Suprapubic skin (tissue), 4 donors: Measurements from ENCODE around the gene NTSR1. TPM values are rescaled to one million over a fixed set of nuclear protein-coding genes. Genes with fewer than 3 reads are reported as not detected.

Source experiments
- DNase-seq, 2 donors: peaks; one replicate each; pipeline ENCODE4 v3.0.0-alpha.2; 2019; ENCODE audit warnings: low spot score in 2 of 2
- H3K27ac ChIP-seq: fragments of 200-600 bp; sonication (generic); one replicate; pipeline ENCODE4 v1.5.1; 2019
- H3K27me3 ChIP-seq: fragments of 200-600 bp; sonication (generic); one replicate; pipeline ENCODE4 v1.5.1; 2019
- H3K36me3 ChIP-seq: fragments of 200-600 bp; sonication (generic); one replicate; pipeline ENCODE4 v1.5.1; 2019
- H3K4me1 ChIP-seq: fragments of 200-600 bp; sonication (generic); one replicate; pipeline ENCODE4 v1.5.1; 2019
- H3K4me3 ChIP-seq: fragments of 200-600 bp; sonication (generic); one replicate; pipeline ENCODE4 v1.5.1; 2019; ENCODE audit warnings: mild to moderate bottlenecking
- H3K9me3 ChIP-seq: fragments of 200-600 bp; sonication (generic); one replicate; pipeline ENCODE4 v1.5.1; 2019
- CTCF ChIP-seq, 2 donors: fragments of 200-600 bp in 1 of 2; fragments of 450-650 bp in 1 of 2; sonication (generic) in 1 of 2; IDR thresholded peaks; one replicate each; pipeline ENCODE4 v1.5.1; 2016 to 2019; ENCODE audit warnings: antibody characterized with exemption in 2 of 2, mild to moderate bottlenecking in 1 of 2, moderate library complexity in 1 of 2
- EP300 ChIP-seq: sonication (generic); formaldehyde crosslinking; IDR thresholded peaks from one replicate; pipeline ENCODE4 v1.6.1; 2017; ENCODE audit warnings: antibody characterized with exemption
- POLR2A ChIP-seq, 2 donors: fragments of 450-650 bp; IDR thresholded peaks; one replicate each; pipeline ENCODE4 v1.6.1; 2017; ENCODE audit warnings: antibody characterized with exemption in 2 of 2, mild to moderate bottlenecking in 2 of 2, moderate library complexity in 2 of 2
- POLR2AphosphoS5 ChIP-seq, 3 donors: sonication (generic); formaldehyde crosslinking; IDR thresholded peaks; one replicate each; pipeline ENCODE4 v1.6.1; 2017; ENCODE audit warnings: antibody characterized with exemption in 3 of 3
- WGBS: methylation state at CpG from one replicate; pipeline ENCODE4 v1.1.5; 2018; 5-methylcytosine and 5-hydroxymethylcytosine counted together
- total RNA-seq, 4 donors: library from RNA; depleted of rRNA; stranded (reverse); fragments of >200 nt; gene quantifications; one replicate each; pipeline ENCODE4 v1.1.0, GENCODE V29; 2016

Gene NTSR1
- total RNA-seq, 4 donors from 2014 or later: 0.16 to 0.55 TPM; not detected in 2

GRCh38 chr20:62706857-62707256 is 1.8 kb upstream of the NTSR1 start:
- TF ChIP-seq POLR2A (IDR thresholded peaks at IDR 0.05) (no peak), EP300 (no peak), POLR2AphosphoS5 (IDR thresholded peaks at IDR 0.05) (no peak), CTCF (IDR thresholded peaks at IDR 0.05) (no peak)
- Histone ChIP-seq H3K4me3 (no peak overlapping the region), H3K4me1 (peaks cover 35% of the 10 kb centered on the region), H3K36me3 (no peaks in the 10 kb centered on the region), H3K9me3 (no peaks in the 10 kb centered on the region), H3K27me3 (peaks cover 76% of the 10 kb centered on the region), H3K27ac (no peak overlapping the region)
- DNase-seq: no peak
- 81% methylated on average over 11 of the region's 12 CpGs for WGBS

- H3K27ac ChIP-seq: no peak overlapping the region
- TF ChIP-seq CTCF (IDR thresholded peaks at IDR 0.05) (no peak), EP300 (no peak), POLR2AphosphoS5 (IDR thresholded peaks at IDR 0.05) (no peak), POLR2A (IDR thresholded peaks at IDR 0.05) (no peak)
- 60% methylated on average over 6 of the region's 16 CpGs for WGBS
- peaks cover 76% of the 10 kb centered on the region for H3K27me3 ChIP-seq
- DNase-seq: no peak
- peaks cover 35% of the 10 kb centered on the region for H3K4me1 ChIP-seq
- H3K36me3 ChIP-seq: no peaks in the 10 kb centered on the region
- H3K4me3 ChIP-seq: no peak overlapping the region
- H3K9me3 ChIP-seq: no peaks in the 10 kb centered on the region
These were observed 1.2 kb upstream of the NTSR1 start for GRCh38 chr20:62707276-62707920.

- Histone ChIP-seq H3K4me1 (peaks cover 31% of the 10 kb centered on the region), H3K27ac (no peak overlapping the region), H3K36me3 (no peaks in the 10 kb centered on the region), H3K9me3 (no peaks in the 10 kb centered on the region), H3K4me3 (peak overlapping the region; percentile 13), H3K27me3 (peaks cover 82% of the 10 kb centered on the region)
- no peak for TF ChIP-seq EP300
- peak in 1 of 2 donors; percentile 34 for TF ChIP-seq CTCF (IDR thresholded peaks at IDR 0.05)
- DNase-seq: no peak
- 4% methylated on average over 11 of the region's 20 CpGs for WGBS
These were observed 615 bp upstream of the NTSR1 start for GRCh38 chr20:62707921-62708521.

- peaks cover 91% of the 10 kb centered on the region for H3K27me3 ChIP-seq
- 64% methylated on average over 17 of the region's 30 CpGs for WGBS
These were observed 885 bp downstream of the NTSR1 start for GRCh38 chr20:62709537-62709905.

More at GRCh38 chr20:62709537-62709905, 885 bp downstream of the NTSR1 start:
- no peak overlapping the region for H3K4me3 ChIP-seq
- no peaks in the 10 kb centered on the region for H3K9me3 ChIP-seq
- no peaks in the 10 kb centered on the region for H3K36me3 ChIP-seq
- TF ChIP-seq POLR2A (IDR thresholded peaks at IDR 0.05) (no peak), EP300 (no peak), POLR2AphosphoS5 (IDR thresholded peaks at IDR 0.05) (no peak), CTCF (IDR thresholded peaks at IDR 0.05) (no peak)
- DNase-seq: no peak
- H3K27ac ChIP-seq: no peak overlapping the region
- peaks cover 16% of the 10 kb centered on the region for H3K4me1 ChIP-seq
